AG20443 (cell line): ENCODE results near the gene HSPA12A.

ENCODE experiments used
- DNase-seq: peaks from one replicate; pipeline ENCODE4 v3.0.0; 2012; ENCODE audit warnings: low spot score, mixed read lengths

The HSPA12A gene

DNA sequence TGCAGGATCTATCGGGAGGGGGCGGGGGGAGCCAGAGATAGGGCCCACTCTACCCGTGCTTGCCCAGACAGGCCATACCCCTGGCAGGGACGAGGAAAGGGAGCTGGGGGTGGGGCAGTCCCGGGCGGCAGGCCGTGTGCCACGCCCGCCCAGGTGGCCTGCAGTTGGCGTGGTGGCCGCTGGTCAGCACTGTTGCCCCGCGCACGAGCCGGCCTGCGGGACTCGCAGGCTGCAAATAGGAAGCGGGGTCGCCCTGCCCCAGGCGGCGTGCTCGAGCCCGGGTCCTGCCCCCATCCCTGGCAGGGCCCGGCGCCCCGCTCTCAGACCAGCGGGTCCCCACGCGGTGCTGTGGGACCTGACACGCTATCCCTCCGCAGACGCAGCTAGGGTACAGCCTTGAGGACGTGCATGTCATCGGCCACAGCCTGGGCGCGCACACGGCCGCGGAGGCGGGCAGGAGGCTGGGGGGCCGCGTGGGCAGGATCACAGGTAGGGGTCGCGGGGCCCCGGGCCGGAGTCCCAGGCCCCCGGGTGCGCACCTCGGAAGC is 114.9 kb downstream of the HSPA12A start:
- peak; percentile 62 for DNase-seq

DNA sequence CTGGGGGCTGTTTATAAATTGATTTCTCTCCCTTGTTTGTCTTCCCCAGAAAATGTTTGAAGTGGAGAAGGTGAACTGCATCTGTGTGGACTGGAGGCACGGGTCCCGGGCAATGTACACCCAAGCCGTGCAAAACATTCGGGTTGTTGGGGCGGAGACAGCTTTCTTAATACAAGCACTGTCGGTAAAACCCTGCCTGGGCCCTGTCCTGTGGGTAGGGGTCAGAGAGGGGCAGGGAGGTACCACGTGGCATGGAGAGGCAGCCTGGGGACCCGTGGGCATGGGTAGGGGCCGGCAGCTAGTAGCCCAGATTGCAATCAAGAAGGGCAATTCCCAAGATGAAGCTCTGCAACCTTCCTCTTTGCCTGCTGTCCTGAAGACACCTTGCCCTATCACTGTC is 115.6 kb downstream of the HSPA12A start:
- no peak for DNase-seq

DNA sequence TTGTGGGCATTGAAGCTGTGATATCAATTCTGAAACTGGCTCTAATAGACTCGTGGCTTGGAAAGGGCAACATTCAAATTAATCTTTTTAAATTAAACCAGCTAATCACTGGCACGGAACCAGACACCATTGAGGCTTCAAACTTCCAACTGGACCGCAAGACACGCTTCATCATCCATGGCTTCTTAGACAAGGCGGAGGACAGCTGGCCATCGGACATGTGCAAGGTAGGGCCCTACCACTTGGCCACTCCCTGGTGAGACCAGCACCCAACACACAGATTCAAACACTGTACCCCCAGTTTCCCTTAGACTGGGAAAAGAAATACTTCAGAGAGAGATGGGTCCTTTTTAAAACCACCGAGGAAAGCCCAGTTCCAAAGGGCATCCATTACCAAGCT is 116.5 kb downstream of the HSPA12A start:
- no peak for DNase-seq

DNA sequence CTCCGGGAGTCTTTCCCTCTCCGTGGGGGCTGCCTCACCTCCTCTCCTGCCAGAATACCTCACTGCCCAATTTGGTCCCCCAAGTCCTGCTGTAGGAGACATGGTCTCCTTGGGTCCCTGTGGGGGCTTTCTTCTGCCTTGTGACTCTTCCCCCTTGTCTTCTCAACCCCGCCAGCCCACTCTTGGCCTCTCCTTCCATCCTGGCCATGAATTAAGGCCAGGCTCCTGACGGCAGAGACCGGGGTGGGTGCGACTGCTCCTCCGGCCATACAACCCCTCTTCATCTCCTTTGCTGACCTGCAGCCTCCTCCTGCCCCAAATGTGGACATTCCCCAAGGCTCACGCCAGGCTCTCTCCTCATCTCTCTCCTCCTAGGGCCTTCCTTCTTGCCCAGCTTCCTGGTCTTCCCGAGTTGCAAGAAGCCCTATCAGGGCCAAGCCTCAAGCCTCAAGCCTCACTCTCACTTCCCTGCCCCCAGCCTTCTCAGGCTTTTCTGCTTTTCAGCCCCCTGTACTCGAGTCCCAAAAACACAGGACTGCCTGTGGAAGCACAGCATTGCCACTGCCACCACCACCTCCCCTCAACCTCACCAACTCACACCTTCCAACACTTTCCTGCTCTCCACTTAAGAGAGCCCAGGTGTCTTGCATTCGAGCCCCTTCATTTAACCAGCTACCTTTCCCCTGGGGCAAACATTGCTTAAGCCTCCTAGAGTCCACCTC is 120.3 kb downstream of the HSPA12A start:
- DNase-seq: no peak

GRCh38 chr10:116621476-116621875 is 120.9 kb downstream of the HSPA12A start:
- DNase-seq: no peak
